Hematopoietic multipotent progenitor cell treated with erythropoietin and hydrocortisone succinate and interleukin-3 and kit ligand, for 15 days (in vitro differentiated cells): ENCODE data around the gene QSOX1.

Source experiments
- DNase-seq: peaks from one replicate; pipeline ENCODE4 v3.0.0-alpha.2; 2015; ENCODE audit warnings: low spot score

The QSOX1 gene

DNA sequence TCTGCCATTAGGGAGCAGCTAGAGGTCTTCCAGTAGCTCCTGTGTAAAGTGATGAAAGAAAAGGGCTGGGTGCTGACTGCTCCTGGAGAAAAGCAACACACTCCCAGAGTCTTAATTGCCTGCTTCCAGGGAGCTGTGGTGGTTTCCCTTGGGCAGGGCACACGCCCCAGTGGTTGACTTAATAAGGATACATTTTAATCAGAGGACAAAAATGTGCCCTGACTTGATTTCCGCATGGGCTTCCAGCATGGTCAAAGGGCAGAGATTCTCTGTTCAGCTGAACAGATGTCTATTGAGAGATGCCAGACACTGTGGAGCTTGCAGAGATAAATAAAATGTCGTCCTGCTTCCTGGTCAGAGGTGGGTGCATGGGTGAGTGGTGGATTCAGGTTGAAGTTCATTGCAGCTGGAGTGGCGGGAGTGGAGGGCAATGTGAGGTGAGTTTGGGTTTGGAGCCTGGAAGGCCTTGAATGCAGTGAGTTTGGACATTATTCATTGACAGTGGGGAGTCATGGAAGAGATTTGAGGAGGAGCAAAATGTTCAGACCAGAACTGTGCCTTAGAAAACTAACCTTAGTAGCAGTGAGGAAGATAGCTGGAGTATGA is 16.0 kb downstream of the QSOX1 start:
- DNase-seq, result no peak

DNA sequence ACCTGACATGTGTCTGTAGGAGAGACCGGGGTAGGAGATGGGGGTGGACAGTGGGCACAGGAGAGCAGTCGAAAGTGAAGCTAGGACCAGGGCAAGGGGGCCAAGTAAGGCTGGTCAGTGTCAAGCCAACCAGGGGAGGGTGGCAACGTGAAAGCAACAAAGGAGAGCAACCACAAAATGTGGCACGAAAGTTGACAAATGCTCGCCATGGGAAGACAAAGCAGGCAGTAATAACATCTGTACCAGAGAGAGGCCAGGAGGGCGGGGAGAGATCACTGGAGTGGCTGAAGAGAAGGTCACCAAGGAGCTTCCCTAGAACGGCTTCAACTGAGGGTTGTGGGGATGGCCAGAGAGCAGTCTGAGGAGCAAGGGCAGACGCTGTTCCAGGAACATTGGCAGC is 17.0 kb downstream of the QSOX1 start:
- no peak for DNase-seq

DNA sequence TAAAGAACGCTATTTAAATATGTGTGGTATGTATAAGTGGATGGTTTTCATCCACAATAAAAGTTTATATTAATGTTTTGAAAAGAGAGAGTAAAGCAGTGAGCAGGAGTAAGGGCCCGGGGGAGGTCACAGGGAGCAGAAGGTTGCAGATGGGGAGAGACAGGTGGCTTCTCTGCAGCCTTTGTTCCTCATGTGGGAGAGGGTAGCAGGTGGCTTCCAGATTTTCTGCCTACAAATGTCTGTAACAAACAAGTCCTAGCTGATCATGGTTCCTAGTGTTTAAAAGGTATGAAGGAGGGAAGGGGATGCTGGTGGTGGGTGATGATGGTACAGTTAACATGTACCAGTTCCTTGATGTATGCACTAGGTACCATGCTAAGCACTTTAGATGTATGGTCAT is 18.8 kb downstream of the QSOX1 start:
- DNase-seq, result no peak

DNA sequence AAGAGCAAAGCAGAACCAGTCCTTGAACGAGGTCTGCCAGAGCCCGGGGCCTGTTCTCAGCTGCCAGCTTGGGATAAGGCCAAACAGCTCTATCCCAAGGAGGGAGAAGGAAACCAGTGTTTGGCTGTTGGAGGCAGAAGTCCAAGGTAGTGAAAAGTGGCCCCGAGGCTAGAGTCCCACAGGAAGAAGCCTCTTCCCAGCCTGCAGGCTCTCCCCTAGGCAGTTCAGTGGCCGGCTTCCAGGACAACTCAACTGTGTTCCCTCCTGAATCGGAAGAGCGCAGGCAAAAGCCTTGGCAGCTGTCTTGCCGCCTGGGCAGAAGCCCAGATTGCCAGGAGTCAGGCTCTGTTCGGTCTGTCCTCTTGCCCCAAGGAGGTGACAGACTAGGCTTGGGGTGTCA is 19.3 kb downstream of the QSOX1 start:
- DNase-seq, result no peak

DNA sequence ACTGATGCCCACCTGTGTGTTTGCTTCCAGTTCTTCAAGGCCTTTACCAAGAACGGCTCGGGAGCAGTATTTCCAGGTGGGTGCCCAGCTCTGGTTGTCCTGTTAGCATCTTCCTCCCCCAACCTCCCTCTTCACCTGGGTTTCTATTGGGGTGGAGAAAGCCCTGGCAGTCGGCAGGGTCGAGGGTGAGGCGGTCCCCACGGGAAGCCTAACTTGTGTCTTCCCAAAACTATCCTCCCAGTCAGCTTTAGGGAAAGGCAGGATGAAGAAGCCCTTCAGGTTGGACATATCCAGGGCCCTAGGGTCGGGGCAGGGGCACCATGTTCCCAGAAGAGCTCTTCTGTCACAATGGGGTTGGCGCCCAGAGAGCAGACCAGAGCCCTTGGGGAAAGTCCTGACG is 20.6 kb downstream of the QSOX1 start:
- DNase-seq, result no peak

DNA sequence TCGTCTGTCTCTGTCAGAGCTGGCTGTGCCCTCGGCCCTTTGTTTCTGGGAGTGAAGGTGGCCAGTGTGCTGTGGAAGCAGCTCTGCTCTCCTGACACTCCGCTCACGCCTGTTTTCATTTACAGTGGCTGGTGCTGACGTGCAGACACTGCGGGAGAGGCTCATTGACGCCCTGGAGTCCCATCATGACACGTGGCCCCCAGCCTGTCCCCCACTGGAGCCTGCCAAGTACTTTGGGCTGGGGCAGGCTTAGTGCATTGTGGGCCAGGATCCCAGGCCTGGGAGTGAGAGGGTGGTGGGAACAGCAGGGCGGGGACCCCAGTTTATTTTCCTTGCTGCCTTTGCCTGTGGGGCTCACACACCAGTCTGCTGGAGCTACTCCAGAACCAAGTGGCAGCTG is 21.1 kb downstream of the QSOX1 start:
- no peak for DNase-seq

DNA sequence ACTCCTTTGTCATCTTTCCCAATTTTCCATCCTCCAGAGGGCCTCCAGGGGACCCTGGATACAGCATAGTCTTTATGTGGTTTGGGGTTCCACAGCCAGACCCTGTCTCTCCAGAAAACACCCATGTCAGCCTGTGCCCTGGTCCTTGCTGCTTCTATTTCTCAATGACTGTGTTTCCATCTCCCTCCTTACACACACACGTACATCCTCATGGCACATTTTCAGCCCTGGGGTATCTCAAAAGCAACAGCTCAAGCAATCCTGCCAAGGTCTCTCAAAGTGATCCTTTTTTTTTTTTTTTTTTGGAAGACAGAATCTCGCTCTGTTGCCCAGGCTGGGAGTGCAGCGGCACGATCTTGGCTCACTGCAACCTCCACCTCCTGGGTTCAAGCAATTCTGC is 22.3 kb downstream of the QSOX1 start:
- DNase-seq, result no peak

DNA sequence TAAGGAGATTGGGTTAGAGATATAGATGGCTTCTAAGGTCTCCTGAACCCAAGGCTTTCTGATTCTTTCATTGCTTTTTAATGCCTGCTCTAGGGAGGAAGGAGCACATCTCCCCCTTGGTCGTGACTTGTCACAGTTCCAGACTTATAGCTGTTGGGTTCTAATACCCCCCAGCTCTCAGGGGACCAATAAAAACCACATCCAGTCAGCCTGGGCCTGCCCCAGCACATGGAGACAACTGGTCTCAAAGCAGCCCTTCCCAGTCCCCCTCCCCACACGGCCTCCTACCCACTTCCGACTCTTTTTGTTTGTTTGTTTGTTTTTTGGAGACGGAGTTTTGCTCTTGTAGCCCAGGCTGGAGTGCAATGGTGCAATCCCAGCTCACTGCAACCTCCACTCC is 23.3 kb downstream of the QSOX1 start:
- DNase-seq, result no peak

DNA sequence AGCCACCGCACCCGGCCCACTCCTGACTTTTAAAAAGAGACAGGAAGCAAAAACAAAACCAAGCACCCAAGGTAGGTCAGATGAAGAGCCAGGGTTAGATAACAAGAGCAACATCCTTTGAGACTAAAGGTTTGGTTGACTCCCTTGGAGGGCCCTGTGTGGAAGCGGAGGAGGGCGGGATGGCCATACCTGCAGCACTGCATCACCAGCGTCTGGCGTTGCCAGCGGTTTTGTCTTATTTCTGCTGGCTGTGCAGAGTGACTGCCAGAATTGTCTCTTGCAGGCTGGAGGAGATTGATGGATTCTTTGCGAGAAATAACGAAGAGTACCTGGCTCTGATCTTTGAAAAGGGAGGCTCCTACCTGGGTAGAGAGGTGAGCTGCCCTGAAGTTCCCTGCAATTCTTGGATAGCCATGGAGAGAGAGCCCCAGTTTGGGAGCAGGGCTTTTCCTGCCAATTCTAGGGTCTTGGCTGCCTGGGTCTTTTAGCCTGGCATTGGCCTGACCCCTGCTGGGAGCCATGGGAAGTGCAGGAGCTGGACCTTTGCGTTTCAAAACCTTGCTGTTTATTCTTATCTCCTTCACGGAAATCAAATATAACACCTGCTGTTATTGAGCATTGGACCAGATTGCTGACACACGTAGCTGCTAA is 24.0 kb downstream of the QSOX1 start:
- peak; percentile 54 for DNase-seq

DNA sequence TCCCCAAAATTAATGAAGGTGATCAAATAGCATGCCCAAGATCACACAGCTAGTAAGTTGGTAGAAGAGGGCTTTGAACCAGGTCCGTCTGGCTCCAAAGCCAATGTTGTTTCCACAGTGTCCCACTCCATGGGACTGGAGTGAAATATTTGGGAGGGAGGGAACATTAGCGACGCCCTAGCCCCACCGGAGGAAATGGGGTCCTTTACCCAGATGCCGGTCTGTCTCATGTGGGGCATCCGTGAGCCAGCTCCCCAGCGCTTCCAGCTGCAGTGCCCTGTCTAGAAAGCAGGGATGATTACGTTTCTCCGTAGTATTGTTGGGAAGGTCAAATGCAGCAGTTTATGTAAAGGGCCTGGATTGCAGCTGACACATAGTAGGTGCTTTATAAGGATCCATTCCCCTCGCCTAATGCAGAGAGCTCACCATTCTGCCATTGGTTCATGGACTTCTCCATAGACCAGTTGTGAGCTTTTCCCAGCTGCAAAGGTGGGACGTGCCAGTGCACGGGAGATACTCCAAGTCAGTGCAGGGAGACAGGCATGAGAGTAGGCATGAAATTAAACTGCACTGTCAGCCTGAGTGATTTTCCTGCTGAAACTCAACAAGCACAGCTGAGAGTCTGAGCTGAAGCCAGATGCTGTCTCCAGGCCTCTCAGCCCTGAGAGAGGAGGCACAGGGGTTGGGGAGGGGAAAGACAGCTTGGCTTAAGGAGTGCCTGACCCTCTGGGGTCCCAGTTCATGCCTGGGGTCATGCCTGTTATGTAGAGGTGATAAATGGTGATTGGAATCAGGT is 24.7 kb downstream of the QSOX1 start:
- DNase-seq, result no peak

DNA sequence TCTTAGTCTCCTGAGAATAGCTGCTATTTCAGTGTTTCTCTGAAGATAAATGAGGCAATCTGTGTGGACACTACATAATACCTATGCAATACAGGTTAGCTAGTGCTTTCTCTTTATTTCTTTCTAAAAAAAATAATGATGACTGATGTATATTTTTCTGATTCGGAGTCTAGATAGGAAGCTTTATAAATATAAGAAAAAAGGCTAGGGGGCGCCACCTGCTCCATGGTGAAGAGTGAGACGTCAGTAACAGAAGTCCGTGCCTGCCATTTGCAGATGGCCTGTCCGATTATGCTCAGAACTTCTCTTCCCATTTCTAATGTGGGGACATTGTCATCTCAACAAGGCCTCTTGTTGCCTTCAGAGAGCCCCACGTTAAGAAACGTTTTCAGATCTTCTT is 26.4 kb downstream of the QSOX1 start:
- no peak for DNase-seq

DNA sequence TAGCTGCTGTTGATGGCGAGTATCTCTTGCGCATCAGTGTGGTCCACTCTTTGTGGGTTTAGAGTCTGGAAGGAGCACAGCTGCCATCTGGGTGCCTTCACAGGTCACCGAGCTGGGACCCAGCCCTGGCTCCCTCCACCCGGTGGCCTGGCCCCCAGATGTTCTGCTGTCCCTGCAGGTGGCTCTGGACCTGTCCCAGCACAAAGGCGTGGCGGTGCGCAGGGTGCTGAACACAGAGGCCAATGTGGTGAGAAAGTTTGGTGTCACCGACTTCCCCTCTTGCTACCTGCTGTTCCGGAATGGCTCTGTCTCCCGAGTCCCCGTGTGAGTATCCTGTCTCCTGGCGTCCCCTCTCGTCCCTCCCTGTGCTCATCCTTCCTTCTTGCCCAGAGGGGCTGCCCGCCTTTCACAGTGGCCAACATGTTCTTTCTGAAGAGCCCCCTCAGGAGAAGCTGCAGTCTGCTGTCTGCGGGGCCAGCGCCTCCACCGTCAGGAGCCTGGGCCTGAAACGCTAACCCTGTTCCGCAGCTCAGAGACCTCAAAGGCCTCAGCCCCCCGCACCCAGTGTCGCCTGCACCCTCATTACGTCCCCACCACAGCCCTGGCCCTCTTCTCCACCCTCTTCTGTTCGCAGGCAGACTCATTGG is 27.4 kb downstream of the QSOX1 start:
- no peak for DNase-seq

DNA sequence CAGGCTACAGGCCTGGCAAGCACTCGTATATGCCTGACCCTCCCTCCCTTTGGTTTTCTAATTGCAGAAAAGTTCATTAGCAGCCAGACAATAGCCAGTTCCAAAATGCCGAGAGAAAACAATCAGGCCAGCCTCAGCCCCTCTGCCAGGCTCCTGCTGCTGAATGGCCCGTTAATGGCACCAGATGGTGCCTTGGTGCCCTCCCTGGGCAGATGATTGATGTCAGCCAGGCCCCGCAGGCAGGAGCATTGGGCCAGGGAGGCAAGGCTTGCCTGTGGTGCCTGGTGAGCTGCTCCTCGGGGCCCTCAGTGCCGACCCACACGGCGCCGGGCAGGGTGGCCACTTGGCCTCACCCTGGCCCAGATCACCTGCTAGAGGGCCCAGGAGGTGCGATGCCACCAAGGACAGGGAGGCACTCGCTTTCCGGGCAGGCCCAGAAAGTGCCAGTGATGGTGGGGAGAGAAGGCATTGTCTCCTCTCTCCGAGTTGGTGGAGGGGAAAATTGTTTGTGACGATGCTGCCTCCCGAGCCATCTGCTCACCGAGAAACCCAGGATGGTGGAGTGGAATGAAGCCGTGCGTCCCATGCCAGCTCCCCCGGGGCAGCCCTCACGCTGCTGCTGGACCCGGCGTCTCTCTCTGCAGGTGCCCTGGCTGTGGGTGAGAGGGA is 28.1 kb downstream of the QSOX1 start:
- DNase-seq, result no peak

DNA sequence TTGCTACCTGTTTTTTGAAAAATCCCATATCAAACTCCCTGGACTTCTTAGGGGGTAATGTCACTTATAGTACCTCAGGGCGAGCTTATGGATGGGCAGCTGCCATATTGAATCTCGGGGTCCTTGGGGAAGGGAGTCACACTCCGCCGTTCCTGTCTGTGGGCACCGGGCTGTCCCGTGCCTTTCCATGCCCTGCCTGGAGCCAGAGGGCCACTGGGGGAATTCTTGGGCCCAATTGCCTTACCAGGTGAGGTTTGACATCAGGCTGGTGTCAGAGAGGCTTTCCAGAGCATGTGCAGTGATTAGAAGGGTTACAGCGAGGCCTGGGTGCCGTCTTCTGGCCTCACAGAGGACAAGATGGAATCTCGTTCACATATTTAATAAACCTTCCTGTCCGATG is 28.8 kb downstream of the QSOX1 start:
- DNase-seq, result no peak

DNA sequence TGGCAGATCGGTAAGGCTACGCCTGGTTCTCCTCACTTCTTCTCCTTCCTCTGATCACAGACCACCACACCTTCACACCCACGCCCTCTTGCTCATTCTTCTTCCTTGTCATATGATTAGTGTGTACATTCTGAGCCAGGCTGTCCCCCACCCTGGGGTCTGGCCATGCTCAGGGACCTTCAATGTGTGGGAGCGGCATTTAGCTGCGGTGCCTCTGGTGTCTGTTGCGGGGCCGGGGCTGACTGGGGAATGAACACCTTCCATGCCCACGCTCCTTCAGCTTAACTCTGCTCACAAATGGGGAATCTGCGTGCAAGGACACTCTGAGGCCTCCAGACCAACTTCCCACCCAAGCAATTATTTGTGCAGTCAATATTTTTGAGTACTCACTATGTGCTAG is 29.4 kb downstream of the QSOX1 start:
- DNase-seq, result no peak

DNA sequence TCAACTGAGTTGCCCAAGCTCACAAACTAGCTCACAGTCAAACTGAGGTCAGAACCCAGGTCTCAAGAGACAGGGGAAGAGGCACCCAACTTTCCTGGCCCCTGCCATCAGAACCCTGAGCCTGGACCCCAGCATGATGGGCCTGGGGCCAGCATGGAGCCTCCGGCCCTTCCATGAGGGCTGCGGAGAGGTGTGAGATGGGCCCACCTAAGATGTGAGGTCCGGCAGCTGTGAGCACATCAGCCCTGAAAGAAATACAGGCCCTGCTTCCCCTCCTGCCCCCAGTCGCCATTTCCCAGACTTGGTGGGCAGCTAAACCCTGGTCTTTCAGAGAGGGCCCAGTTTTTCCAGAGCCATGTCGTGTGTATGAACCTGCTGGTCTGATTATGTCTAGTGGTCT is 30.6 kb downstream of the QSOX1 start:
- no peak for DNase-seq

DNA sequence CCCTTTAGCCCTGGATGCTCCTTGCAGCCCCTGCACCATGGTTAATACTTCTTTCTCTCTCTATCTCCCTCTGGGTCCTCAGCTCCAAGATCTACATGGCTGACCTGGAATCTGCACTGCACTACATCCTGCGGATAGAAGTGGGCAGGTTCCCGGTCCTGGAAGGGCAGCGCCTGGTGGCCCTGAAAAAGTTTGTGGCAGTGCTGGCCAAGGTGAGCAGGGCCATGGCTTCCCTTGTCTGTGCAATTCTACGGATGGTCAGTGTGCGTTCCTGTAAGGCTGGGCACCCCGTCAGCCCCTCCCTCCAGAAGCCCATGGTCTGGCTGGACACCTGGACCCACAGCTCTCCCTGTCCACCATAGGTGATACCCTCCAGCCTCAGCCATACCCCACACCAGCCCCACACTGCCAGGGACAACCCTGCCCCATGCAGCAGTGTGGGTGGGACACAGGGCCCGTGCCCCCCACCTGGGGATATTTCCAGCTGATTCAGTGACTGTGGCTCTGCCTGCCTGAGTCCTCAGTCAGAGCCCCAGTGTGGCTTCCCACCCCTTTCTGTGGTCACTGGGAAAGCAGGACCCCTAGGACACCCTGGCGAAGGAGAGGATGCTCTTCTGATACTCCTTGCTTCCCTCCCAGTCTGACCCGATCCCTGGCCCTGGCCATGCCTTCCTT is 31.4 kb downstream of the QSOX1 start:
- DNase-seq, result no peak

DNA sequence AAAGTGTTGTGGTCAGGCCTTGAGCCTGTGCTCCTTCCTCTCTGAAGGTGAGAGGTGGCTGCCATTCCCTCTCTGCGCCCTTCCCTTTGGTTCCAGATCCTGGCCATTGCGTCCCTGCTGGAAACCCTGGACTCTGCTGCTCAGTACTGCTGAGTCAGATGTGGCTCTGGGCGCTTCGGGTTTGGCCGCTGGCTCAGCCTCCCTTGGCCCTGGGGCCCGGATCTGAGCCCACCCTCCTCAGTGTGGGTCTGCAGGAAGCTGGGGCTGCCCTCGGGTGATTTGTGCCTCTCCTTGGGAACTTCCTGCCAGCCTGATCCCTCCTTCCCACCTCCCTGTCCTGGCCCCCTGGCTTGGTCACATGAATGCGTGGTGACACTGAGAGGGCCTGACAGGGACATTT is 32.2 kb downstream of the QSOX1 start:
- DNase-seq, result no peak

DNA sequence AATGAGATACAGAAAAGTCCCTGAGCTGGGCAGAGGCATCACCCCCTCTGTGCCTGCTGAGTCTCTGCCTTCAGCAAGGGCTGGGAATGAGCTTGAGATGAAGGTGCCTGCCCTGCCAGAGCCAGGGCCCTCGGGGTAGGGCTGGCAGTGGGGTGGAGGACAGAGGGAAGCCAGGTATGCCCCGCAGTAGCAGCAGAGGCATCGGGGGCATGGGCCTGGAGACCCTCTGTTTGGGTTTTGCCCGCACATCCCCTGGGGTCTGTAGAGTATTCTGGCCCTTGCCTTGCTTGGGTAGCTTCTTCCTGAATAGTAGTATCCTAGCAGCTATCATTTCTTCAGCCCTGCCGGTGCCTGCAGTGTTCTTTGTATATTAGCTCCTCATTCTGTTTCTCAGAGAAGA is 33.0 kb downstream of the QSOX1 start:
- DNase-seq, result no peak

DNA sequence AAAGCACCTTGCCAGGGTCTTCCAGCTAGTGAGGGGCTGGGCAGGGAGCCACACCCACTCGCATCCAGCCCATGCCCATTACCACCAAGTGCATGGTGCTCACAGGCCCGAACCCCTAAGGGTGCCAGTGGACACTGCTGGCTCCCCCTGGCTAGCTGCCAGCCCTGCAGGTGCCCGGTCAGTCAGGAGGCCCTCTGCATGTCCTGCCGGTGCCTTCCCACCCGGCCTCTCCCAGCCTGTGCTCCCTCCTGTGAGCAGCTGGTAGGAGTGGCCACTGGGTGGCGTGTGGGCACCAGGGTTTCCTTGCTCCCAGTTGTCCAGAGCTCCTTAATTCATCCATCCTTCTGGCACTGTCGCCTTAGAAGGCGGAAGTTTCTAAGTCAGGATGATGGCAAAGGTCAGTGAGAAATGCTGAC is 33.4 kb downstream of the QSOX1 start:
- DNase-seq, result no peak

DNA sequence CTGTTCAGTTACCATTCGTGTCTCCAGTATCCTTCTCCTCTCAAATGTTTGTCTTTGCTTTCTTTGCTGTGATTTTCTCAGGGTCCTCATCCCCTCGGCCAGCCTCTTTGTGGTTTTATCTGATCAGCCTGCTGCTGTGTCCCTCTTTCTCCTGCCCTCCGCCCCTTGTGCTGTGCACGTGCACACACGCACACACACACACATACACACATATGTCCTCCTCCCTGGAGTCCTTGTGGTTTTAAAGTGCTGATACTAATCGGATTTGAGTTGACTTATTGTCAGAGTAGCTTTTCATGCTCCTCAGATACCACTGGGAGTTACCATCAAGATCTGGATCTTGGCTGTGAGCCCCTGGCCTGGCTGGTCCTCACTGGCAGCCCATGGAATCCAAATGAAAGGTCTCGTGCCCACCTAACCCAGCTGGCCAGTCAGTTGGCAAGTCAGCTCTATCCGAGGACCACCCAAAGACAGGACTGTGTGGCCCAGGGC is 34.1 kb downstream of the QSOX1 start:
- no peak for DNase-seq

DNA sequence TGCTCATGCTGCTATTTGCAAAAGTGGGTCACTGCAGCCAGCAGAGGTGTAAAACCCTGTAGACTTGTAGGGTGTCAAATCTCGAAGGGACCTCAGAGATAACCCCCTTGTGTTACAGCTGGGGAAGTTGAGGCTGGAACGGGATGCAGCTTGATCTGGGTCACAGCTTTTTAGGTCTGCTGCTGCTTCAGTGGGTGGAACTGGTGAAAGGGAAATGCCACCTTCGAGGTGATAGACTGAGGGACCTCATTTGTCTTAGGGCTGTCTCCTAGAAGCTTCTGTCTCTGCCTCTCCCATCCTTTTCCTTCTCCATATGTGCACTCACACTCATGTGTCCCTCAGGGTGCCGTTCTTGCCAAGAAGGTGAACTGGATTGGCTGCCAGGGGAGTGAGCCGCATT is 35.4 kb downstream of the QSOX1 start:
- no peak for DNase-seq
